HCEC 1CT (cell line): ENCODE results near the gene GCK.
"Not testable (repeated sequence)": the region's sequence is repeated elsewhere in the genome, so short reads cannot be mapped to it uniquely, and the experiment has no call there.

Experiments used
- DNase-seq: peaks from one replicate; pipeline ENCODE4 v3.0.0-alpha.2; 2017

Gene GCK

GRCh38 chr7:44176486-44176885 is 12.8 kb downstream of the GCK start:
- no peak for DNase-seq

- DNase-seq, result no peak
These were observed 13.5 kb downstream of the GCK start for GRCh38 chr7:44175730-44176129.

DNA sequence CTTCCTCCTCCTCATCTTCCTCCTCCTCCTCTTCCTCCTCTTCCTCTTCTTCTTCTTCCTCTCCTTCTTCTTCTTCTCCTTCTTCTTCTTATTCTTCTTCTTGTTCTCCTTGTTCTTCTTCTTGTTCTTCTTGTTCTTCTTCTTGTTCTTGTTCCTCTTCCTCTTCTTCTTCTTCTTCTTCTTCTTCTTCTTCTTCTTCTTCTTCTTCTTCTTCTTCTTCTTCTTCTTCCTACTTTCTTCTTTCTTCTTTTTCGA is 14.6 kb downstream of the GCK start:
- DNase-seq, result not testable (repeated sequence)

DNA sequence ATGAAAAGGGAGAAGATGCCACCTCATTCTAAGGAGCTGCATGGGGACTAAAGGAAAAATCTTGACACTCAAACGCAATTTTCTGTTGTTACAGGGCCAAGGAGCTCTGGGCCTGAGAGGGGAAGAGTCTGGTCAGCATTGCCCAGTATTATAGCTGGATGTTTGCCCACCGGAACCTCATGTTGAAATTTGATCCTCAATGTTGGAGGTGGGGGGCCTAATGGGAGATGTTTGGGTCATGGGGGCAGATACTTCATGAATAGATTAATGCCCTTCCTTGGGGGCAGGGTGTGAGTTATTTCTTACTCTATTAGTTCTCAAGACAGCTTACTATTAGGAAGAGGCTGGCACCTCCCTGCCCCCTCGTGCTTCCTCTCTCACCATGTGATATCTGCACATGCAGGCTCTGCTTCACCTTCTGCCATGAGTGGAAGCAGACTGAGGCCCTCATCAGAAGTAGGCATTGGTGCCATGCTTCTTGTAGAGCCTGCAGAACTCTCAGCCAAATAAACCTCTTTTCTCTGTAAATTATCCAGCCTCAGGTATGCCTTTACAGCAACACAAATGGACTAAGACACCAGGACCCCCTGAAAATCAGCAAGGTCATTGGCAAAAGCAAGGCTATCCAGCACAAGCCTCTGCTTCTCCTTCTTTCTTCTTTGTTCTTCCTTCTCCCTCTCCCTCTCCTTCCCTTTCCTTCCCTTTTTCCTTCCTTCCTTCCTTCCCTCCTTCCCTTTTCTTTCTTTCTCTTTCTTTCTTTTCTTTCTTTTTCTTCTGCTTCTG is 15.1 kb downstream of the GCK start:
- no peak for DNase-seq

GRCh38 chr7:44172803-44173424 is 16.3 kb downstream of the GCK start:
- DNase-seq, result no peak

DNA sequence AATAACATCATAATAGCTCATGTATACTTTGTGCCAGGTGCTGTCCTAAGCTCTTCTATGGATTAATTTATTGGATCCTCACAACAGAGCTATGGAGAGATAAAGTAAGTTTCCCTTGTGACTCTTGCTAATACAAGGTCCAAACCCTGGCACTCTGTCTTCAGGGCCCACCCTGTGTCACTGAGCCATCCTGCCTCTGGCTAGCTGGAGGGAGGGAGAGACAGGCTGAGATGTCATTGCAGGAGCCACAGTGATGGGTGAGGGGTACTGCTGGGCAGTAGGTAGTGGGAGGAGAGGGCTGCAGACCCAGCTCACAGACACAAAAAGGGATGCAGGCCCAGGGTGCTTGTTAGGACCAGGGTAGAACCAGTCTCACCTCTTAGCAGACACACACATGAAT is 16.9 kb downstream of the GCK start:
- no peak for DNase-seq

DNA sequence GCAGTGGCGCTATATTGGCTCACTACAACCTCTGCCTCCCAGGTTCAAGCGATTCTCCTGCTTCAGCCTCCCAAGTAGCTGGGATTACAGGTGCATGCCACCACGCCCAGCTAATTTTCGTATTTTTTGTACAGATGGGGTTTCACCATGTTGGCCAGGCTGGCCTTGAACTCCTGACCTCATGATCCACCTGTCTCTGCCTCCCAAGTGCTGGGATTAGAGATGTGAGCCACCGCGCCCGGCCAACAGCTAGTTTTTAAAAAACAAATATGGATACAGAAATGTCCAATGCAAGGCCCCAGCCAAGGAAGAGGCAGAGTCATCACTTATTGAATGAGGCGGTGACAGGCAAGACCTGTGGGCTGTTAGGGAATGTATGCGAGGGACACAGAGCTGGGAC is 17.3 kb downstream of the GCK start:
- DNase-seq, result not testable (repeated sequence)

- DNase-seq, result no peak
These were observed 21.3 kb downstream of the GCK start for GRCh38 chr7:44167920-44168319.

DNA sequence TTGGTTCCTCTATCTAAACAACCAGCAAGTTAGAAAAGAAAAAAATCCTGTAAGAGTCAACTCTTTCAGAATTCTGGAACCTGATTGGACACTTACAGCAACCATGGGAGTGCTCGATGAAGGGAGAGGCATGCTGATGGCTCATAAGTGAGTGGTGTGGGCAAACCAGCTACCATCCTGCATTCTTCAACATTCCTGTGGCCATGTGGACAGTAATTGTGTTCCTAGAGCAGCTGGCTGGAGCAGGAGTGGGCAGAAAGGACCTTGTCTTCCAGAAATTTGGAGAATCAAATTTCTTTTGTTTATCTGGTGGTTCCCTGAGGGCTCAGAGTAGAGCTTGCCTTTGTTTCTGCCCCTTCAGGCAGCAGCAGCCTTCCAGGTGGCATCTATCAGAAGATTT is 25.6 kb downstream of the GCK start:
- peak; percentile 87 for DNase-seq

DNA sequence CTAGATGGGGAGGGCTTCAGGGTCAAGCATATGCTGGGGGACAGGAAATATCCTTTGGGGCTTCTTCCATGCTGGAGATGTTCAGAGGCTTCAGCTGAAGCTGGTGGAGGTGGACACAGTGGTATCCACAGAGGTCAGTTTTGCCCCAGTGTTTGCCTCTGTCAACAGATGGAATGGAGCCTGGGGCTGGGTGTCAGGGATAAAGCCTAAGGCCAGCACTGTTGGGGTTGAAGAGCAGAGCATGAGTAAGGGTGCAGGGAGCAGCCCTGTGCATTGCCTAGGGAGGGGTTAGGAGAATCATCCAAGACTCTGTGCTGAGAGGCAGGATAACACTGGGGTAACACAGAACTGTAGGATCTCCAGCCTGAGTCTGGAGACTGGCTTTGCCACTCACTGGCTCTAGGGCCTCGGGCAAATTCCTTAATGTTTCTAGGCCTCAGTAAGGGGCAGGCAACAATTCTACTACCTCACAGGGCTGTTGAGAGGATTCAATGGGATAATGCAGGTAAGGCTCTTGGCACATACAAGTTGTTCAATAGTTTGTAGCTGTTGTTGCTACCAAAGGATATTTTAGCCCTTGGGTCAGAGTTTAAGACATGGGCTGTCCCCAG is 26.3 kb downstream of the GCK start:
- no peak for DNase-seq

- DNase-seq, result no peak
These were observed 27.1 kb downstream of the GCK start for GRCh38 chr7:44162179-44162578.

- DNase-seq, result no peak
These were observed 27.9 kb downstream of the GCK start for GRCh38 chr7:44161371-44161770.

GRCh38 chr7:44159824-44160630 is 29.2 kb downstream of the GCK start:
- no peak for DNase-seq

DNA sequence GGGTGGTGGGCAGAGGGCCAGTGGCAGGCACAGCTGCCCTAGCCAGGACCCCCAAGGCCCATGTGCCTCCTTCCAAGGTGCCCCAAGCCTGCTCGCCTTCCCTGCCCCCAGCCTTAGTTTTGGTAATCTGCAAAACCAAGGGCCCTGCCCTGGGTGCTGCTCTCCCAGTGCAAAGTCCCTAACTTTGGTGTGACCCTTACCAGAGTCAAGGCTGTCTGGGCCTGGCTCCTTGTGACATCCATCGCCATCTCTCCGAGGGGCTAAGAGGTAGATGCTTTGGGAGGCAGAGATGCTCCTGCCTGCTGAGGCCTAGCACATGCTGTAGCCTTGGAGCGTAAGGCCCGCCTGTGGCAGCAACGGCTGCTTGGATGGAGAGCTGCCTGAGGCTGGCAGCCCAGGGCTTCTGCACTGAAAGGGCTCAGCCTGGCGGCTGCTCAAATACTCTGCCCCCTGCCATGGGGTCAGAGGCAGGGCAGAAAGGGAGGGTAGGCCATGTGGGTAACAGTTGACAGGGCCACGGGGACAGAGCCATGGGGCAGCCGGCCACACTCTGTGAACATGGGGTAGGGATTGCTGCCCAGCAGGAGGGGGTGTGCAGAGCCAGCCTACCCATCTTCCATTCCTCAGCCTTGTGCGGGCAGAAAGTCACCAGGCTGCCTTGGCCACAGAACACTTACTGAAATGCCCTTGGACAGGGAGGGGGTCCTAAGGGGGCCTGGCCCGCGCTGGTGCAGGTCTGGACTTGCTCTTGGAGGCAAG is 30.2 kb downstream of the GCK start:
- no peak for DNase-seq

DNA sequence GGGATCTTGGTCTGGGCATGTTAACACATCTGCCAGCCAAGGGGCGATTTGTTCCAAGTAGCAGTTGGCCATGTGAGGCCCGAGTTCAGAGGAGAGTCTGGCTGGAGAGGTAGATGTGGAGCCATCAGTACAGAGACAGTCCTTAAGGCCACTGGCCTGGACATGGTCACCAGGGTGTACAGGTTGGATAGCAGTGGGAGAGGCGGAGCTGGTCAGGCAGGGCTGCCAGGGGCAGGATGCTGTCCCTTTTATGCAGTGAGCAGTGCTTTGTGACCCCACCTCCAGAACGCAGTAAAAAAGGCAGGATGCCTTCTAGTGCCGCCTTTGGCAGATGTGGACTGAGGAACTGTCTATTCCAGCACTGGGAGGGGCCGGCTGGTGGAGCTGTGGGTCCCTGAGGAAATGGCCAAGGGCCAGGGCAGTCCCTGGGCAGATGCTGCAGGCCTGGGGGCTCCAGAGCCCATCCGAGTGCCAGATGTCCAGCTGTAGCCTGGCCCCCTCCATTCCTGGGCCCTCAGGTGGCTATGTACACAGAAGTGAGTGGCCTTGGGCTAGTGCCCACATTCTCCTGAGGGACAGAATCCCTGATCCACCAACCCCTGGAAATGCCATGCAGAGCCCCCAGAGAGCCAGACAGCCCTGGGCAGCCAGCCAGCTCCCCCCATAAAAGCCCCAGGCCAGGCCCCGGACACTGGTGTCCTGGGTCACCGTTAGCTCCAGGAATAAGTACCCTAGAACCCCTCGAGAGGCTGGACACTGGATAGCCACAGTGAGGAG is 31.0 kb downstream of the GCK start:
- DNase-seq, result no peak

GRCh38 chr7:44157116-44158080 is 31.8 kb downstream of the GCK start:
- no peak for DNase-seq

GRCh38 chr7:44156453-44157010 is 32.7 kb downstream of the GCK start:
- no peak for DNase-seq

DNA sequence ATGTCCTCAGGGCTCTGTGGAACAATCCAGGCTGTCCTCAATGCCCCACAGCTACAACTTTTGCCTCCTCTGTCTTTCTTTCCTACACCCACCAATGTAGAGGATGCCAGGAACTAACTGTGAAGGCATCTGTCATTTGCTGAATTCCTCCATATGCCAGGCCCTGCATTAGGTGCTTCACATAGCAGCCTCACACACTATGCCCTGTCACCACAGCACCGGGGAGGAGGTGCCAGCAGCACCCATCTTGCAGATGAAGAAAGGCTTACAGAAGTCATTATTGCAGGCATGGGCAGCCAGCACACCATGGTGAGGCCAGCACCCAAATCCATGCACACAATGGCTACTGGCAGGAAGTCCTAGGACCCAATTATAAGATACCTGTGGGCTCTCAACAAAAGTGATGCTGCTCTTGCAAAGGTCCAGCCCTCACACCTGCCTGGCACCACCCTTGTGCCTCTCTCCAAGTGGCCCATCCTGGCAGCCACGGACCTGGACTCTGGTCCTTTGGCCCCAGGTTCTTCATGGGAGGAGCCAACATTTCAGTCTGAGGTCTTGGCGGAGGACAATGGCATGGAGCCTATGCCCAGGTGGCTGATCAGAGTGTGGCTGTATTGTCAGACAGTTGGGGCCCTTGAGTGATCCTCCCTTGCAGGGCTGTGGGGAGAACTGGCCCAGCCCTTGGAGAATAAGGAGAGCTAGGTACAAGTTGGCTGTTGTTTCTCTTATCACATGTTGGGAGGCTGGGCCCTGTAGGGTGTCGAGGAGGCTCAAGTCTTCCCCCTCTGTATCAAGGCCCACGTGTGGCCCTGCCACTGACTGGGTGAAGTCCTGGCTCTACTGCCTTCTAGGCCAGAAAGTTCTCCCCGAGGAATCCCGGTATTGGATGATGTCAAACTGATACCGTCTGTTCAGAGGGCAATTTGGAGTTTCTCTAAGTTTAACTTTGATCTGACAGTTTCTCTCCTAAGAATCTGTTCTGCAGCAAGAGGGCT is 33.8 kb downstream of the GCK start:
- DNase-seq, result no peak

- DNase-seq, result no peak
These were observed 34.5 kb downstream of the GCK start for GRCh38 chr7:44154703-44155102.
